GM19023 (cell line): Measurements from ENCODE around the gene CPT1A.
A peak's percentile ranks its signal among the peaks of the same experiment; 100 is the strongest.

Source experiments
- ATAC-seq: cut with Tn5 transposase; IDR thresholded peaks from one replicate; pipeline ENCODE4 v1.9.1; 2021; ENCODE audit warnings: mild to moderate bottlenecking, moderate library complexity; ENCODE audit not compliant: unreplicated experiment

Gene CPT1A

DNA sequence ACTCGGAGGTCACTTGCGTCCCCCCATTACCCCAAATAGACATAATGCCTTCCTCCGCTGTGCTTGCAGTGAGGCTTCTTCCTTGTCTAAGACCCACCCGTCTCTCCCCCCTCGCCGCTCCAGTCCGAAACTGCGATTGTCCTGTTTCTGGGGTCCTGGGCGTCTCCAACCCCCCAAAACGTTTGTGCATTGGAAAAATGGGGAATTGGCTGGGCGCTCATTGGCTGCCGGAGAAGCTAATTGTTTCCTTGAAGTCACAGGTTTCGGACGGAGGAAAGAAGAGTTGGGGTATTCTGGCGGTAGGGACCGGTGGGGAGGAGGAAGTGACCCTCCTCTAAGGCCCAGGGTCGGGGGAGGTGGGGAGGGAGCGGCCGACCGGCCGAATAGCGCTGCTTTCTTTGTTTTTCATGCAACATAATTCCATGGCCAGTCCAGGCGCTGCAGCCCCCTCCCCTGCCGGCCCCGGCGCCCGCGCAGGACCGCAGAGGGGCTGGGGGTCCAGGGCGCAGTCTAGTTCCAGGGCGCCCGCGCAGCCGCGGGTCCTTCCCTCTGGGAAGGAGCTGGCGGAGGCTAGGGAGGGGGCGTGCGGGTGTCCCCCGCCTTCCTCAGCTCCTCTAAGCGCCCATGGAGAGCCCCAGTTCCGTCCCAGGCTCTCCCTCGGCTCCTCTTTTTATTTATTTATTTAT, 12.7 kb upstream of the CPT1A start:
- ATAC-seq, result no peak

DNA sequence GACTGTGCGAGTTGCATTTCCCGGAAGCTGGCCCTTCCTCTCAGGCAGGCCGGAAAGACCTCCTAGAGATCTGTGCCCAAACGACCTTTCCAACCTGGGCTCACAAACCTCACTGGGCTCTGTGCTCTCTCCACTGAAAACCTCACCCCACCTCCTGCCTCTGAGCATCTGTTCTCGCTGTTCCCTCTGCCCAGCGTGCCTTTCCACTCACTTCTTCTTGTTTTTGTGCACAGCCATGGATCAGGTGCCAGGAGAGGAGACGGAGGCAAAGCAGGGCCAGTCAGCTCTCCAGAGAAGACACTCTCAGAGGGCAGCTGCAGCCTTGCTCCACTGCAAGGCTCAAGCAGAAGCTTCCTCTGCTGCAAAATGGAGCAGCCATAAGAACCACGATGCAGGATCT, 10.9 kb upstream of the CPT1A start:
- ATAC-seq, result no peak

DNA sequence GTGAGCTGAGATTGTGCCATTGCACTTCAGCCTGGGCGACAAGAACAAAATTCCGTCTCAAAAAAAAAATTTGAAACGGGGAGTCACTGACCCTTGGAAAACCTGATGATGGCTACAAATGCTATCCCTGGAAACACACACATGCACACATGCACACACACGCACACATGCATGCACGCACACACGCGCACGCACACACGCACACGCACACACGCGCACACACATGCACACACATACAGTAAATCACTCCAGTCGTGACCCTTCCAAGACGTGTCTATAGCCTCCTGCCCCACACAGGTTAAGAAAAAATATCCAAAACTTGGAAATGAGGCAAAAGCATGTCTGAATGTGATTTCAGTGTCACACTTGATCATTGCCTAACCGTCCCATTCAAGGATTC, 6.7 kb upstream of the CPT1A start:
- no peak for ATAC-seq

DNA sequence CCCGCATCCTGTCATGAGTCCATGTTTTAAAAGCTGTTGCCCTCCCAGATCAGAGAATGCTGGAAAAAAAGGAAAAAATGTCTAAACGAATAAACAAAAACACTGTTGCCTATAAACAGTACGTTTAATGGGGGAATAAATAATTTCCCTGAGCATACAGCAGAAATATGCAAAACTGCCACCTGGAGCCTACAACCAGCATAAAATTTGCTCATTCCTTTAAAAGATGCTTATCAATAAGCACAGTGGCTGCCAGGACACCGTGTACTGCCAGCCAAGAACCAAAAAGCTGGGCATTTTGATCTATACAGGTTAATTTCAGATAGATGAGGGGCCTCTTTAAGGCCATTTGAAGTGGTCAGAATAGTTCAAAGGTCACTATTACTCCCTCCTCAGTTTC, 5.7 kb upstream of the CPT1A start:
- no peak for ATAC-seq

DNA sequence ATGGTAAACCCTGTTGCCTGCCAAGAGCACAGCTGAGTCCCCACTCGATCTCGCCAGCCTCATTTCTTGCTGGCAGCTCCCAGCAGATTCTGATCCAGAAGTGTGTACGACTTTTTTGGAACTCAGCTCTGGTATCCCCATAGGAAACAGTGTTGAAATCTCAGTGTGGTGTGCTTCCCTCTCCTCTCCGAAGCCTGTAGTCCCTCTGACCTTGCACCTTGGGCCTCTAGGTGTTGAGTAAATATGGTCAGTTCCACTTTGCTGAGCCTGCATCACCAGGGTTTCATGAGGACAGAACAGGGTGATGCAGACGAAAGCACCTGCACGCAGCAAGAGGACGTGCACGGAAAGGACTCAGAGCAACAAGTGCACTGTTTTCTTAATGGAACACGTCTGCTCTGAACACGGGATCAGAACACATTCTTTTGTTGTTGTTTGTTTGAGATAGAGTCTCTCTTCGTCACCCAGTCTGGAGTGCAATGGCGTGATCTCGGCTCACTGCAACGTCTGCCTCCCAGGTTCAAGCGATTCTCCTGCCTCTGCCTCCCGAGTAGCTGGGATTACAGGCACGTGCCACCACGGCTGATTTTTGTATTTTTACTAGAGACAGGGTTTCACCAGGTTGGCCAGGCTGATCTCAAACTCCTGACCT, 3.8 kb upstream of the CPT1A start:
- no peak for ATAC-seq

DNA sequence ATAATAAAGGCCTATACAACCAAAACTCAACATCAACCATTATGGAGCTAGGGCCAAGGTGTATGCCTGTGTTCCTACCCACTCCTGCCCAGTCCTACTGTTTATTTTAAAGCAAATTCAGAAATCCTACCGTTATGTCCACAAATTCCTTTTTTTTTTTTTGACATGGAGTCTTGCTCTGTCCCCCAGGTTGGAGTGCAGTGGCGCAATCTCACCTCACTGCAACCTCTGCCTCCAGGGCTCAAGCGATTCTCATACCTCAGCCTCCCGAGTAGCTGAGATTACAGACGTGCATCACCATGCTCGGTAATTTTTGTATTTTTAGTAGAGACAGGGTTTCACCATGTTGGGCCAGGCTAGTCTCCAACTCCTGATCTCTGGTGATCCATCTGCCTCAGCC, 3.1 kb upstream of the CPT1A start:
- ATAC-seq, result no peak

DNA sequence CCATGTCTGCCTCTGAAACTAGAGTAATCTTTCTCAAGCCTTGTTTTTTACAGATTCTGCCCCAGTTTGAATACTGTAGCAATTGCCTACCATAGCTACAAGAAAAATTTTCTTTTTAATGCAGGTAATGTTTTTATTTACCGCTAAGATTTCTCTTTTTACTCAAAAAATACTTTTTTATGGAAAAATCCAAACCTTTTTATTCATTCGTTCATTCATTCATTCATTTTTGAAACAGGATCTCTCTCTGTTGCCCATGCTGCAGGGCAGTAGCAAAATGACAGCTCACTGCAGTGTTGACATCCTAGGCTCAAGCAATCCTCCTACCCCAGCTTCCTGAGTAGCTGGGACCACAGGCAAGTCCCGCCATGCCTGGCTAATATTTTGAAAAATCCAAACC, 2.7 kb upstream of the CPT1A start:
- ATAC-seq, result no peak

DNA sequence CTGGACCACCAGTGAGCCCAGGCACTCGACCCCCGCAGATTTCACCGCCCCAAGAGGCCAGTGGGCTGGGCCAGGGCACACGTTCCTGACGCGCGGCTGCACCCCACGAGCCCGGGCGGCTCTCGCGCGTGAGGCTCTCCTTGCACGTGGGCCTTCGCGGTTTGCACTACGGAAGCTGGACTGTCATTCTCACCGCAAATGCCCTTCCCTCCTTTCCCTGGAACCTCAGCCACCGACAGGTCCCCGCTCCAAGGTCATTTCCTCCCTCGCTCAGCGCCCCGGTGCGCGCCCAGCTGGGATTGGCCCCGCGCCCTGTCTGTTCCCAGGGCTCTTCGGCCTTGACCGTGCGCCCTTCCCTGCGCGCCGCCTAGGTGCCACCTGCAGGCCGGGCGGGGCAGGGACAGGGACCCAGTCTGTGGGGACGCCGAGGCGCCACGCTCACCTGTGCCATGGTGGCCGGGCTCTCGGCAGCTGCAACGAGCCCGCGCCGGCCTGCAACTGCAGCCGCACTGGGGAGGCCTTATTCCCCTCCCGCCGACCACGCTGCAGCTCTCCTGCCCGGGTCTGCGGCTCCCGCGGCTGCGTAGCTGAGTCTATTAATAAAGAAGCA, 2.1 kb upstream of the CPT1A start:
- peak; percentile 48 for ATAC-seq

DNA sequence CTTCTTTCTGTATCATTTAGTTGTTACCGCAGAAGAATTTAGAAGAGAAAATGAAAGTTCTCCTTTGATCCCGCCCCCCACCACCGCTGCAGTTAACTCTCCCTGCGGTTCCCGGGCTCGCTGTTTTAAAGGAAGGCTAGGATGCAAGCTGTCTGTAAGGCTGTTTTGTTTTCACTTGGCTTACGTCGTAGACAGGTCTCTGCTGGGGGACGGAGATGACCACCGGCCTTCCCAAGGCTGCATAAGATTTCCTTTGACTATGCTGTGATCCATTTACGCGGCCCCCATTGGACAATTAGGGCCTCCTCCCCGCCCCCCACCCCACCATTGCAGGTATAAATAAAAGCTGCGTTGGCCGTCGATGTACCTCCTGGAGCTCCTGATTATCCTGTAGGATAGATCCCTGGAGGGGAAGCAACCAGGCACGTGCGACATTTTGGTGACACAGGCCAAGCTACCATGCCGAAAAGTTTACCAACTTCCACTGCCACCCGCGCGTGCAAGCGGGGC, 1.4 kb upstream of the CPT1A start:
- ATAC-seq, result no peak

DNA sequence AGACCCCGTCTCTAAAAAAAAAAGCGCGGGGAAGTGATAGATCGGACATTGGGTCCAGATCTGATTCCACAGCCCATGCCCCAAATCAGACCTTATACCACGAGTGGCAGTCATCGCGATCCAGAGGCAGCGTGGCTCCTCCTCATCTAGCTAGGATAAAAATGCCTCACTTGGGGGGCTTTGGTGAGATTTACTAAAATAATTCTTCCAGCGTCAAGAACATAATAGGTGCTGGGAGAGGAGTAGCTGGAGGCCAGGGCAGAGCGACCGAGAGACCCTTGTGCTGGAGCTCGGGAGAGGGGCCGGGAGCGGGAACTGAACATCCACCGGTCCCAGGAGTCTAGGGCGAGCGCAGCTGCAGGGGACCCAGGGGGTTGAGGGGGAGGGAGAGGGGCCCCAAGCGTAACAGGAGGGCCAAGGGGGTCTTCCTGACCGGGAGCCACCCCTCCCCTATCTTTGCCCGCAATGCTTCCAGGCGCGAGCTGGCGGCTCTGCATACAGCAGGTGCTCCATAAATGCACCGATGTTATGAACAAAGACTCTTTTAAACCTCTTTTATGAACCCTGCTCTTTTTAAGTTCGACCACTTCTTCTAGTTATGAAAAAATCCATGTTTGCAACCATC, 823 bp upstream of the CPT1A start:
- no peak for ATAC-seq

DNA sequence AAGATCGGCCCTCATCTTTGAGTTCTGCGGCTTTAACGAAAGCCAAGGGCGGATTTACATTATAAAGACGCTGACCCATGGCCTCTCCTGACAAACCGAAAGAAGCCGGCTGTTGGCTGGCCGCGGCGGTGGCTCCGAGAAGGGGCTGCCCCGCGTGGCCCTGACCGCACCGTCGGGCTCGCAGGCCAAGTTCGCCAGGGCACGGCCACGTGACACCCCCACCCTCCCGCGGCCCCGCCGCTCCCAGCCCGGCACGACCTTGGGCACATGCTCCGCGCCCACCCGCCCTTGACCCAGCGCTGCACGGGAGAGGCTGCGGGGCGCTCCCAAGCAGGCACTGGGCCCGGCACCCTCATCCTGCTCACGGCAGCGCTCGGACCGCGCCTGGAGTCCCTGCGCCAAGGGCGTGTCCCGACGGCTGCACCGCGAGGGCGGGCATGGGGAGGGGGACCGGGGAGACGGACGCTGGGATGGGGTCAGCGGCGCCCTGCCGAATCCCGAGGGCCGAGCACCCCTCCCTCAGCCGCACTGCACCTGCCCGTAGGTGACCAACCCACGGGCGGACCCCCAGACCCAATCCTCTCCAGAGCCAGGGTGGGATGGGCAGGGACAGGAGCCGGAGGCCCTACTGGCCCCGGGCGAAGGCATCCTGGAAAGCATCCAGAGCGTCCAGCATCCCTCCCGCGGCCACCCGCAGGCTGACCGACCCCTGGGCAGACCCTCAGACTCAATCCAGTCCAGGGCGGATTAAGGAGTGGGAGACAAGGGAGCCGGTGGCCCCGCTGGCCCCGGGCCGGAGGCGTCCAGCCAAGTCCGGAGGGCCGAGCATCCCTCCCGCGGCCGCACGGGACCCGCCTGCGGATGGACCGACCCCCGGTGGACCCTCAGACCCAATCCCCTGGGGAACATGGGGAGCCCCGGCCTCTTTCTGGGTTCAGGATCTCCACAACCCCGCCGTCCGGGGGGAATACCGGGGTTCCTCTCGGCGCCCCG, 759 bp downstream of the CPT1A start:
- no peak for ATAC-seq

DNA sequence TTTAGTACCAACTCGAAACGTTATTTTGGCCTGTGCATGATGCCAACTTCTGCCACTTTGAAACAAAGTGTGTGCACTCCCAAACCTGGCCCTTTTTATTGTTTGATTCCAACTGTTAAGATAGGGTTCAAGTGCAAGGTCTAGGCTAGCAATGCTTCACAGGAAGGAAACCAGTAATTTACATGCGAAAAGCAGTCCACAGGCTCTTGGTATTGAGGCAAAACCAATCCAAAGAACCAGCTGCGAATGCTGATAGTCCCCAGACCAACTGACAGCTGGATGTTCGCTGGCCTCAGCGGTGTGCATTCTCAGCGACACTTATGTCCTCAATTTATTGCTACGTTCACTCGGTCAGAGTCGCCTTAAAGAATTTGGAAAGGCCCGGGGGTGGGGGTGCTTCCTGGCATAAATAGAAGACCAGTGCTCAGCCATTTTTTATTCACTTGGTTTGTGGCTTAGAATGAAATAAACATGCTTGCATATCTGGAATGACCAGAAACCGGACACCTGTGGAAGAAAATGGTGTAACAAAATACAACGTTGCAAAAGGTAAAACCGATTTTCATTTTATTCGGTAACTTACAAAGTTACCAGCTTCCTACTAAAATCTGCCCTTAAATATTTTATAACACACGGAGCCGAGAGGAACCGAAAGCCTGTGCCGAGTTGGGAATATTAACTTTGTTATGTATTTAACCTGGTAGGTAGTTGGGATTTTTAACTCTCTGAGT, 1.6 kb downstream of the CPT1A start:
- ATAC-seq, result no peak

DNA sequence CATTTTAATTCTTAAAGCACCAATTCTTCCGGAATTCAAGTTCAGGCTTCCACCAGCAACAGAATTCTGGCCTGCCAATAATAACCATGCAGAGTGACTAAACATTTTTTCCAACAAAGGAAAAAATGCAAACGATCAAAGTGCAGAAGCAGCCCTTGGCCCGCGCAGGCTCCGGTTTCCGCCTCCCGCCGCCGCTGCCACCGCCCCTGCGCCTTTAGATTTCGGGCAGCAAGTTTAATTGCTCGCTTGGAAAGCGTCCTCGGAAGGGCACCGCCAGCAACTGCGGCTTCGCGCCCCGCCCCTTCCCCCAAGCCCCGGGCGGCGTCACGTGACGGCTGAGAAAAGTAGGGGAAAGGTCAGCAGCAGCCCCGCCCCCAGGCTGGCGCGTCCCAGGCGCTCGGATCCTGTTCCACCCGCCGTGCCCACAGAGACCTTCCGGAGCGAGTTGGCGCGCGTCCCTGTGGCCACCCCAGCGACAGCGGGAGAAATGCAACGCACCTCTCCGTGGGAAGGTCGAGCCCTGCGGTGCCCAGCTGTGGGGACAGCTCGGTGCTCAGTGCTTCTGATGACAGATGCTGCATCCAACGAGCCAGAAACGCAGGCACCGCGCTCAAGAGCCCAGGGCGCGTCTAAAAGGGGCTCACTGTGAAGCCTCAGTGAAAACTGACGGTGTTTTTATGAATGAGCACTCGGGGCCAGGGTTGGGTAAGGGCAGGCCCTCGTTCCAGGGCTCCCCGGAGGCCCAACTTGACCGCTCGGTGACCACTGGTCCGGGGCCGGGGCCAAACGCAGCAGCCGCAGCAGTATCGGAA, 2.5 kb downstream of the CPT1A start:
- peak; percentile 47 for ATAC-seq

DNA sequence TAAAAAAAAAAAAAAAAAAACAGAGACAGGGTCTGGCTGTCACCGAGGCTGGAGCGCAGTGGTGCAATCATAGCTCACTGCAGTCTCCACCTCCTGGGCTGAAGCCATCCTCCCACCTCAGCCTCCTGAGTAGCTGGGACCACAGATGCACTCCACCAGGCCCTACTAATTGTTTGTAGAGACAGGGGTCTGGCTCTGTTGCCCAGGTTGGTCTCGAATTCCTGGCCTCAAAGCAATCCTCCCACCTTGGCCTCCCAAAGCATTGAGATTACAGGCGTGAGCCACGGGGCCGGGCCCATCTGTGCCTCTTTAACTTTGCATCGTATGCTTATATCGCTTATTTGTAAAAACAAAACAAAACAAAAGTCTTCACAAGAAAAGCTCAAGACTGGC, 3.1 kb downstream of the CPT1A start:
- no peak for ATAC-seq

DNA sequence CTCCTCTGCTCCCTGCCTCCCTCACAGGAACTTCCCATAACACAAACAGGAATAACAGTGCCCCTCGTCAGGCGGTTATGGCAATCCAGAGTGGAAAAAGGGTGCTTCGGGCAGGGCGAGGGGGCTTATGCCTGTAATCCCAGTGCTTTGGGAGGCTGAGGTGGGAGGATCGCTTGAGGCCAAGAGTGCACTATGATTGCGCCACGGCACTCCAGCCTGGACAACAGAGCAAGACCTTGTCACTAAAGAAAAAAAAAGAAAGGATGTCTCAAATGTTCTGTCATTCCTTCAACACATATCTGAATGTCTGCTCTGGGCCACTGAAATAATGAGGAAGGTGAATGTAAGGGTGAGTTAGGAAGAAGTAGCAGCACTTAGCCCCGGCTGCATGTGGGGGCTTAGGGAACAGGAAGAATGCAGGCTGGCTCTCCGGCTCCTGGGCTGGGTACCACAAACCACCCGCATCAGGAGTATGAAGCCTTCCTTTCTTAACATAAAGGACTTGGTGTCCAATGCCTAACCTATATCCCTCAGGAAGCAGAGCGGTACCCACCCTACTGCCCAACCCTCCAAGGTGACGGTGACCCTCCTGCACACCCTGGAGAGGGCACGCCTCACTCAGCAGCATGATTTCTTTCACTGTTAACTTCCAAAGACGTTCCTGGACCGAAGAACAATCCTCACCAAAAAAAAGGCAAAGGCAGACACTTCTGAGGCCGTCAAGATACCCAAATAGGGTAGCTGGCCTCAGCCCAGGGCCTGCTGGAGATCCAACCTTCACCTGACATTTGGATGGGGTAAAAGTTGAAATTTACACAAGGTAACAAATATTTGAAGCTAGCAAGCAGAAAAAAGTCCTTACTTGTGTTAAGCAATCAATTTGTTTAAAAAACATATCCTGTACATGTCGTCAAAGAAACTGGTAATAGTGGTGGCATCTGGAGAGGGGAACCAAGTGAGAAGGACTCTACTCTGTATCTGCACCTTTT, 3.8 kb downstream of the CPT1A start:
- ATAC-seq, result no peak

DNA sequence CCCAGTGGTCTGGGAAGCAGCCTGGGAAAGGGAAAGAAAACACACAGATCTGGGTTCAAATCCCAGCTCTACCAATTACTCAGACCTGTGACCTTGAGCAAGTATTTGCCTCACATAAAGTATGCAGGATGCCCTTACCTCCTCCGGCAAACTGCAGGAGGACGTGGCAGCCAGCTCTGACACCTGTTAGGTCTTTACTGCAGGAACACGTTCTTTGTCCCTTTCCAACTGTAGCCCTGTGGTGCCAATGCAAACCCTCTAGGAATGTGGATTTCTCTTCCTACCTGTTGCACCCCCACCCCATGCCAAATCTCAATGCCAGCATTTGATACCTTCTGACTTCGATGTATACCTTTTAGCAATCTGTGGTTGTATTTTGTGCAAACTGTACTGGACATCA, 6.0 kb downstream of the CPT1A start:
- no peak for ATAC-seq

DNA sequence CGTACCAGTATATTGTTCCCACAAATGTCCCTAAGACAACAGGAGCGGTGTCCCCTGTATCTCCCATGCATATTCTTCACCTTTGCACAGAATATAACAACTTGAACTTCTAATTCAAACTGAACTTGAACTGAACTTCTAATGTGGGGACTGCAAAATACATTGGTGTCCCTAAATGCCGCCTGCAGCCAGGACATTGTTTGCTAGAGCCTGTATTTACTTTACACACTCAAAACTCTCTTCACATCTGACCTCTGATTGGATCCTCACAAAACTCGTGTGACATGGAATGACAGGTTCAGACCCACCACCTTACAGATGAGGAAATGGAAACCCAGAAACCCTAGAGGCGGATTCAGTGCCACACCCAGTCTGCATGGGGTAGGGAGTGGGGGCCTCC, 6.4 kb downstream of the CPT1A start:
- ATAC-seq, result no peak
